ENCODE results near the gene CWC27. TPM values are rescaled to one million over a fixed set of nuclear protein-coding genes. Genes with fewer than 3 reads are reported as not detected.

CWC27 gene
- total and polyA plus RNA-seq, 7 donors: 16.0 to 31.2 (median 19.3) TPM

DNA sequence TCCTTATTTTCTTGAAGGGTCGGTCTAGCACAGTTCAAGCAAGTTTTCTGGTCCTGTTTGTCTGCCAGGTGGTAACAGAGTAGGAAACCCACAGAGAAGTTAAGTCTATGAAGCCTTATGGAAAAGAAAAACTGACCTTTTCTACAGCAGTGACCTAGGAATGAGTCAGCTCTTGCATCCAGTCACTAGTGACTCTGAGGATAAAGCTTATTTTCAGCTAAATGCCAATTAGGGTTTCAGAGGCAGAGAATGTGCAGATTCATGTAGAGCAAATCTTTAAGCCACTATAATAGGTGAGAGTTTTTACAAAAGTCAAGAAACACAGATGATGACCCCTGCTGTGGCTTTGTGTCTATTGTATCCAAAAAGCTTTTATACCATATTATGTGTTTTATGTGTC is 100.7 kb downstream of the CWC27 start:
- TF ChIP-seq, protein P1, sequence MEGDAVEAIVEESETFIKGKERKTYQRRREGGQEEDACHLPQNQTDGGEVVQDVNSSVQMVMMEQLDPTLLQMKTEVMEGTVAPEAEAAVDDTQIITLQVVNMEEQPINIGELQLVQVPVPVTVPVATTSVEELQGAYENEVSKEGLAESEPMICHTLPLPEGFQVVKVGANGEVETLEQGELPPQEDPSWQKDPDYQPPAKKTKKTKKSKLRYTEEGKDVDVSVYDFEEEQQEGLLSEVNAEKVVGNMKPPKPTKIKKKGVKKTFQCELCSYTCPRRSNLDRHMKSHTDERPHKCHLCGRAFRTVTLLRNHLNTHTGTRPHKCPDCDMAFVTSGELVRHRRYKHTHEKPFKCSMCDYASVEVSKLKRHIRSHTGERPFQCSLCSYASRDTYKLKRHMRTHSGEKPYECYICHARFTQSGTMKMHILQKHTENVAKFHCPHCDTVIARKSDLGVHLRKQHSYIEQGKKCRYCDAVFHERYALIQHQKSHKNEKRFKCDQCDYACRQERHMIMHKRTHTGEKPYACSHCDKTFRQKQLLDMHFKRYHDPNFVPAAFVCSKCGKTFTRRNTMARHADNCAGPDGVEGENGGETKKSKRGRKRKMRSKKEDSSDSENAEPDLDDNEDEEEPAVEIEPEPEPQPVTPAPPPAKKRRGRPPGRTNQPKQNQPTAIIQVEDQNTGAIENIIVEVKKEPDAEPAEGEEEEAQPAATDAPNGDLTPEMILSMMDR (IDR thresholded peaks at IDR 0.05): no peak
- intact Hi-C loops (cut with DNase I): no loop called here
- no peaks in the 10 kb centered on the region for H3K9me3 ChIP-seq
- H3K4me1 ChIP-seq: no peaks in the 10 kb centered on the region
- DNase-seq (no peak), ATAC-seq (no peak)
- H3K4me3 ChIP-seq: no peak overlapping the region
- H3K27me3 ChIP-seq (ENCODE audit: insufficient read depth in 3 of 3, low read length in 2 of 3): no peaks in the 10 kb centered on the region
- H3K36me3 ChIP-seq (ENCODE audit: insufficient read depth in 1 of 2, low read depth in 1 of 2): no peaks in the 10 kb centered on the region
- 86 to 96% (median 86%) methylated on average over 1 of the region's 1 CpG for WGBS, 3 donors
- H3K27ac ChIP-seq: no peak overlapping the region

DNA sequence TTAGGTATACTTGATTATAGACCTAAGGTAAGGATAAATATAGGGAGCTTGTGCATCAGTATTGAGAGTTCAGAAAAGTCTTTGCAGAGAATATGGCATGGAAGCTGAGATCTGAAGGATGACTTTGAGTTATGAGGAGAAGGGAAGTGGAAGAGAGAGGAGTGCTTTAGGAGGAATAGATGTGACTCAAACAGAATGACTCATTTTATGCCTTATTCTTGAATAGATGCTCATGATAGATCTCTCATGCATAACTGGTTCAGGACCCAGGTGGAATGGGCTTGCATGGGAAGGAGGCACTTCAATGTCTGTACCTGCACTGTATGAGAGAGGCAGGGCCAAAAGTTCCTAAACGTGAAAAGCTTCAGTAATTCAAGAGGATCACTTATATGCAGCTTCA is 103.3 kb downstream of the CWC27 start:
- intact Hi-C loops (cut with DNase I): no loop called here
- no peaks in the 10 kb centered on the region for H3K27me3 ChIP-seq (ENCODE audit: insufficient read depth in 3 of 3, low read length in 2 of 3)
- ATAC-seq: no peak

DNA sequence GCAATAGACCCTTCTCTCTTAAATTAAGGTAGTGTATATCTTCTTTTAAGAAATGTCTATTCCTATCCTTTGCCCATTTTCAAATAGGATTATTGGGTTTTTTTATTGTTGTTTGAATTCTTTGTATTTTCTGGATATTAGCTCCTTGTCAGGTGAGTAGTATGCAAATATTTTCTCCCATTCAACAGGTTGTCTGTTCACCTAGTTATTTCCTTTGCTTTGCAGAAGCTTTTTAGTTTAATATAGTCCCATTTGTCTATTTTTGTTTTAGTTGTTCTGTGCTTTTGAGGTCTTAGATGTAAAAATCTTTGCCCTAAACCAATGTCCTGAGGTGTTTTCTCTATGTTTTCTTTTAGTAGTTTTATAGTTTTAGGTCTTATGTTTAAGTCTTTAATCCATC is 104.7 kb downstream of the CWC27 start:
- Histone ChIP-seq H3K4me1 (no peaks in the 10 kb centered on the region), H3K36me3 (ENCODE audit: insufficient read depth in 1 of 2, low read depth in 1 of 2) (no peaks in the 10 kb centered on the region), H3K27me3 (ENCODE audit: insufficient read depth in 3 of 3, low read length in 2 of 3) (no peaks in the 10 kb centered on the region), H3K9me3 (no peaks in the 10 kb centered on the region), H3K4me3 (no peak overlapping the region), H3K27ac (no peak overlapping the region)
- no peak for DNase-seq
- ATAC-seq: no peak
- intact Hi-C loops (cut with DNase I): no loop called here
- TF ChIP-seq, protein P1 (IDR thresholded peaks at IDR 0.05): no peak

More for the DNA sequence above, 103.3 kb downstream of the CWC27 start:
- Histone ChIP-seq H3K4me1 (no peaks in the 10 kb centered on the region), H3K27ac (no peak overlapping the region), H3K36me3 (ENCODE audit: insufficient read depth in 1 of 2, low read depth in 1 of 2) (no peaks in the 10 kb centered on the region), H3K9me3 (no peaks in the 10 kb centered on the region), H3K4me3 (no peak overlapping the region)
- DNase-seq: no peak
- WGBS, 3 donors: 69 to 83% (median 72%) methylated on average over 1 of the region's 1 CpG
- TF ChIP-seq, protein P1 (IDR thresholded peaks at IDR 0.05): no peak

DNA sequence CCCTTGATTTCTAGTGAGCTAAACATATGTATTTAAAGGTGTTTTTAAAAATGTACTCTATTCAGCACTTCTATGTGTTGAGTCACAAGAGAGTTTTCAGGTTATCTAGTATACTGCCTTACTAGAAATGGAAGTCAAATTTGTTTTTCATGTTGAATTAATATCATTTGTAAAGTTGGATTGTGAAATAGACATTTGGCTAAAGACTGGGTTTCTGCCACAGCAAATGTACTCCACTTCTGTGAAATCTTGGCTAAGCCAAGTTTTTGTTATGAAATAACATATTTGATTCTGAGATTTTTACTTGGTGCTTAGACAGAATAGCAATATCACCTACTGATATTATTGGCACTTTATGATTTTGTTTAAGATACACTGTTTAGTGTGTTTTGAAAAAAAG is 106.0 kb downstream of the CWC27 start:
- TF ChIP-seq, protein P1 (IDR thresholded peaks at IDR 0.05): no peak
- H3K27me3 ChIP-seq (ENCODE audit: insufficient read depth in 3 of 3, low read length in 2 of 3): no peaks in the 10 kb centered on the region
- H3K4me1 ChIP-seq: no peaks in the 10 kb centered on the region
- no peaks in the 10 kb centered on the region for H3K36me3 ChIP-seq (ENCODE audit: insufficient read depth in 1 of 2, low read depth in 1 of 2)
- DNase-seq: no peak
- no peaks in the 10 kb centered on the region for H3K9me3 ChIP-seq
- ATAC-seq: no peak
- H3K27ac ChIP-seq: no peak overlapping the region
- intact Hi-C loops (cut with DNase I): no loop called here
- no peak overlapping the region for H3K4me3 ChIP-seq

DNA sequence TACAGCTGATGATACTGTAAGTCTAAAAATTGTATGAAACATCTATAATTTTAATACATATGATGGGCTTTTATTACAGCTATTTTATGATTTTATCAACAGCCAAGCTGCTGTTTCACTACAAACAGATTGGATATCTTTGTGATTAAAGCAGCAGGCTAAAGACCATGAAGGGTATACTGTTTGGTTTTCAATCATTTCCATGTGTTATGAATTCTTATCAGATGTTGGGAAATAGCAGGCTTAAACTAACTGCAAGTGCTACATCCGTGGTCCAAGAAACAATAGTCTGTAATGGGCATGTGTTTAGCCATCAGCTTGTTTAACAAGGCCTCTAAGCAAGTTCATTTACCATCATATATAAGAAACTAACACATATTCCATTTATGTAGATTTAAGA is 107.5 kb downstream of the CWC27 start:
- WGBS, 3 donors: 55 to 85% (median 67%) methylated on average over 1 of the region's 1 CpG
- Histone ChIP-seq H3K9me3 (no peaks in the 10 kb centered on the region), H3K4me1 (no peaks in the 10 kb centered on the region), H3K27ac (no peak overlapping the region), H3K36me3 (ENCODE audit: insufficient read depth in 1 of 2, low read depth in 1 of 2) (no peaks in the 10 kb centered on the region), H3K4me3 (no peak overlapping the region), H3K27me3 (ENCODE audit: insufficient read depth in 3 of 3, low read length in 2 of 3) (no peaks in the 10 kb centered on the region)
- ATAC-seq (no peak), DNase-seq (no peak)
- intact Hi-C loops (cut with DNase I): no loop called here
- TF ChIP-seq, protein P1 (IDR thresholded peaks at IDR 0.05): no peak

All from psoas muscle (tissue), 8 donors.